GM21737 (cell line): ENCODE measurements around the gene SHROOM4.

Source experiments
- ATAC-seq: cut with Tn5 transposase; IDR thresholded peaks from one replicate; pipeline ENCODE4 v1.9.1; 2021; ENCODE audit warnings: mild to moderate bottlenecking, moderate library complexity; ENCODE audit not compliant: unreplicated experiment

SHROOM4 gene

DNA sequence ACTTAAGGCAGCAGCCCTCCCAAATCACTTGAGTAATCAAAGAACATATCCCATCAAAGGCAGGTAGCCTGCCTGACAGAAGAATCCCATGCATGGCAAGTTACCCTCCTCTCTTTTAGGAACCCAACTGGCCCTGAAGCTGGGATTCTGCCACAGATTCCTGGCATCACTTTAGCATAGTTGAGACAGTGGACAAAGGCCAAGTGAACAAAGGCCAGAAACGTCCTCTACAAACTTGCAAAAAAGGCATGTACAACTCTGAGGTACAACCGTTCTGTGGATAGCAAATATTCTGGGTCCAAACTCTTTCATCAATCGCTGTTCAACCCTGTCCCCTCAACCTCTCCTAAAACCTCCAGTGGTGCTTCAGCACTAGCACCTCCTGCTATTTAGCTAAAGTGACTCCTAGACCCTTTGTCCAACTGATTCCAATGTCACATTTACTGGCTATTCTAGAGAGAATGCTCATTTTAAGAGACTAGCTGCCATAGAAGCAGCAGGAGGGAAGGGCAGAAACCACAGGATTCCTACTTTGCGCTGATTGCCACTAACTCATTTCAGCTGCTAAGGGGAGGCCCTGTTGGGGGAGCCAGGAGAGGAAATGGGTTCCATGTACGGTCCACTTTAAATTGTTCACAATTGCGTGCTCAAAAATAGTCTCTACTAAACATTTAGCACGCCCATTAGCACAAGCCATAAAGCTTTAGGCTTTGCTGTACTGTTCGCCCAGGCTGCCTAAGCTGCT is 105.9 kb downstream of the SHROOM4 start:
- ATAC-seq = no peak

DNA sequence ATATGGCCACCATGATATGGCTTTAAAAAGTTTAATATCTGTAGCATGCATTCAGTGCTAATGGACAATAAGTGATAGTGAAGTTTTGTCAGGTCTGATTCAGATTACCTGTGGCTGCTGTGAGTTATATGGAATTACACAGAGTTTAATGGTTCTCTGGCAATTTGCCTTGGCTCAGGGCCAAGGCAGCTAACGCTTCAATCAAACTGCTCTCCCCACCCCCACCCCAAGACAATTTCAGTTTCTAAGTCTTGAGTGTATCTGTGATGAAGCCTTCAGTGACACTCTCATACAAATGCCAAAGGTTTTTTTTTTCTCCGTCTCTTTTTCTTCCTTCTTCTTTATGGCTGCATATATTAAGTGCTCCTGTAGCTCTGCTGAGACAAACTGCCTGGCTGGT is 106.6 kb downstream of the SHROOM4 start:
- ATAC-seq = no peak

DNA sequence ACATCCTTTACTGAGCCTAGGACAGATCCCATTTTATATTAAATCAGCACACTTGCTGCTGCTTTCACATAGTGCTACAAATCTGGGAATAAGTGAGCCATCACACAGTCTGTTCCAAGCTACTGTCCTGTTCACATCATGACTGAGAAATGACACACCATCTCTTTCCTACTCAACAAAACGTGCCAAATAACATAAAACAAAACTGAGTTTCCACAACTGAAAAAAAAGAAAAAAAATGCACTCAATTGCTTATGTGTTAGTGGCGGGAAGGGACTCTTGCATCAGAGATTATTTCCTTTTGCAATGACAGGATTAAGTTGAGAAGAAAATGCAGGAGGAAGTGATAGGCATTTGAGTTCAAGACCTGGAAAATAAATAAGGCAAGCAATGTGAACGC is 109.0 kb downstream of the SHROOM4 start:
- ATAC-seq = no peak

DNA sequence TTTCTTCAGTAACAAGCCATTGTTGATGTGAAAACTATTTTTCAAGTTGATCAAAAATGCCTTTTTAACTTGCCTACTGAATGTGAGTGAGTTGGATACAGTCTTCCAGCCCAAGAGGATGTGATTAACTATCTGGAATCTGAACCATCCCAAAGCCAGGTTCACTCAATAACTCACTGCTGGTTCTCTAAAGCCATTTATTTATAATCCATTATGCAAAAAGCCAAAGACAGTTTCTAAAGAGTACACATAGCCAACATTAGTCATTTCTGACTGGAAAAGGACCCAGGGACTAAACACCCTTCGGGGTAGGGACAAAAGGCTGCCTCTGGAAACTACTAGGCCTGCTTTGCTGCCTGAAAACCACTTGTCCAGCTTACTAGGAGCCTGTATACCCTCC is 109.6 kb downstream of the SHROOM4 start:
- no peak for ATAC-seq

DNA sequence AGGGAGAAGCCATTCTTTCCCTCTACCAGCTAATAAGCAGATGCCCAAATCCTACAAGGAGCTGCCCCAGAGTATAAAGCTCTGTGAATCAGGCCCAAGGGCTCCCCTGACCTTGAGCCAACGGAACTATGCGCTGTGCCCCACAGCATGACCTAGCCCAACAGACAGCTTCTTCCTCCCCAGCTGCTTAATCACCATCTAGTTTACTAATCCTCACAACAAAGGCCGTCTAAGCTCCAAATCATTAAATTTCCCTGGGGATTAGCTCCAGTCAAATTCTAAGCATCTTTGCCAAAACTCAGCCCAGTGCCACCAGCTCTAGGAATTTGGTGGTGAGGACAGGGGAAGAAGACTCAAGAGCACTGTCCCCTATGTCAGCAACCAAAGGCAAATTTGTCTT is 113.1 kb downstream of the SHROOM4 start:
- no peak for ATAC-seq

DNA sequence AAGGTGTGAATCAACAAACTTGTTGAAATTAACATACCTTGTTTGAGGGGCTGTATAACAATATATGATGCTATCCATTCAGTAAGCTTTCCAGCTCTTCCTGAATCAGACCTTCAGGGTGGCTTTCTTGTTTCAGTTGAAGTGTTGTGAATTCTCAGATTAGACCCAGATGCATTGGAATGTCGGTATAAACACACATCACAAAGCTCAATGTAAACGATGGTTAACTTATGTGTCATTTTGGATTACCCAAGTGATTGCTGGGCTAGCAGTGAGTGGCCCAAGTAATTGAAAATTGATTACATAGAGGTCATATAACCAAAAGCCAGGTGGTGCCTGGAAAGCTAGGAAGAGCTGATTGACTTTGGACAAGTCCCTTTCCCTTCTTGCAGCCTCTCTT is 115.0 kb downstream of the SHROOM4 start:
- no peak for ATAC-seq

DNA sequence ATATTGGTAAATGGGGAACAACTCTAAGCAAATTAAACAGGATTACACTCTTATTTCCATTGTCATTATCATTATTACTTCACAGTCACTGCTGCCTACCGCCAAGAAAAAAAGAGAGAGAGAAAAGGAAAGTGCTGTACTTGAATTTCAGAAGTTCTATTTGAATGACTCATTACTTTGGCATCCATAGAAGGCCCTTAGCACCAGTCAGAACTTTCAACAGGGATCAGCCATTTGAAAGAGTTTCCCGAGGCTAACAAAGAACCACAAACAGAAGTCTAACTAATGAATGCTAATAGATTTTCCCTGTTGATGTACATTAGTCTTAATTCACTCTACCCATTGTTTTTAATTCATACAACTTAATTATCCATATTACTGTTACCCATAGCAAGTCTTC is 116.3 kb downstream of the SHROOM4 start:
- ATAC-seq = no peak

DNA sequence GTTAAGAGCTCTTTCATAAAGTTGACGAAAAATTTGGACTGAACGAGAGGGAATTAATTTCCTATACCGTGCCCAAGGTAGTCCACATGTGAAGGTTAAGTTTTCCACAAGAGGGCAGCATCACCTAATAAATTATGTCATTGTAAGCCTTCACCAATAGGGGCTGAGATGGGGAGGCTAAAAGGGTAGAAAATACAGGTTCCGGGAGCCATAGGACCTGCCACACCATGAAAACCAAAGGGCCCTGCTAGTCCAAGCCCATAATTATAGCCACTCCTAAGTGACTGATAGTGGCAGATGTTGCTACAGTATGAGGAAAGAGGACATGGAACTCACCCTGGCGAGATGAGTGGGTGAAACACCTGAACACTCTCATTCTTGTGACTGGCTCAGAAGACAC is 122.2 kb downstream of the SHROOM4 start:
- no peak for ATAC-seq

DNA sequence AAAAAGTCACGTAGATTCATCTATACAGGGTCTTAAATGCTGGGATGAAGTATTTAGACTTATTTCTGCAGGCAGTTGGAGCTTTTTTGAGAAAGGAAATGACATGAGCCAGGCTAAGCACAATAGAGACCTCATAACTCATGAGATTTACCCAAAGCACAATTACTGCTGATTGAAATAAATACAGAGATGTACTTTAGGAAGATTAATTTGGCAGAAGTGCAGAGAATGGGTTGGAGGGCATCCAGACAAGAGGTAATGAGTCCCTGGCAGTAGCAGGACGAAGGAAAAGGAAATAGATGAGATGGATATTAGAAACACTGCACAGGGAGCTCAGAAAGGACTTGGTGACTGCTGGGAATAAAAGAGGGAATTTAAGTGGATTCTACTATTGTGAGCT is 129.1 kb downstream of the SHROOM4 start:
- no peak for ATAC-seq

DNA sequence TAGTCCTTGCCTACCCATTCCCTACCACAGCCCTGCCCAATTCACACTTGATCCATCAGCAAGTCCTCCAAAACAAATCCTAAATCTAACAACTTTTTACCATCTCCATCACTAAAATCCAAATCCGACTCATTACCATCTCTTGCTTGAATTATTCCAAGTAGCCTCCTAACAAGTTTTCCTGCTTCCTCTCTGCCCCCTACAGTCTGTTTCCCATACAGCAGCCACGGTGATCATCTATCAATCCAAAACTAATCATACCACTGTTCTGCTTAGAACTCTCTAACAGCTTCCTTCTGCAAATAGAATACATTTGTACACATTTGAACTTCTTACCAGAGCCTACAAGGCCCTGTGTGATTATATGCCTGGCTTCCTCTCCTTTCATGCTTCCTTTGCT is 133.0 kb downstream of the SHROOM4 start:
- ATAC-seq = no peak

DNA sequence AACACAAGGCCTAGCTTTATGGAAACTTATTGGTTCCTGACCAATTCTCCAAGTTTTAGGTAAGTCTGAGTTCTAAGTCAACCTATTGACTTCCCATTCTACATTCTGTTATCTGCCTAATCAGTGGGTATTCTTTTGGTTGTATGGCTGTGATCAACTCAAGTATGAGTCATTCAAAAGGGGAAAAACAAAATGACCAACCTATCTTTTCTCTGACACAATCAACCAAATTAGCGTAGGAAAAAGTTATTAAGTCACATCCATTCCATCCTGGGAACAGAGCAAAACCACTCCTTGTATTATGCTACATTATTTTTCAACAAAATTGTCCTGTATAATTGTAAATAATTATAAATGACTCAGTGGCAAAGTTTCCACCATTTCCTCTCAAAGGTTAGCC is 136.2 kb downstream of the SHROOM4 start:
- ATAC-seq = no peak

DNA sequence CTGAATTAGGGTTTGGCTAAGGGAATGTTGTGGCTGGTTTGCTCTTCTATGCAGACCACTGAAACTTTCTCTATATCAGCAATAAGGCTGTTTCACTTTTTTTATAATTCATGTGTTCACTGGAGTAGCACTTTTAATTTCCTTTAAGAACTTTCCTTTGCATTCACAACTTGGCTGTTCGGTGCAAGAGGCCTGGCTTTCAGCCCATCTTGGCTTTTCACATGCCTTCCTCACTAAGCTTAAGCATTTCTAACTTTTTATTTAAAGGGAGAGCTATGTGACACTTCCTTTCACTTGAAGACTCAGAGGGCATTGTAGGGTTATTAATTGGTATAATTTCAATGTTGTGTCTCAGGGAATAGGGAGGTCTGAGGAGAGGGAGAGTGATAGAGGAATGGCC is 142.3 kb downstream of the SHROOM4 start:
- no peak for ATAC-seq

DNA sequence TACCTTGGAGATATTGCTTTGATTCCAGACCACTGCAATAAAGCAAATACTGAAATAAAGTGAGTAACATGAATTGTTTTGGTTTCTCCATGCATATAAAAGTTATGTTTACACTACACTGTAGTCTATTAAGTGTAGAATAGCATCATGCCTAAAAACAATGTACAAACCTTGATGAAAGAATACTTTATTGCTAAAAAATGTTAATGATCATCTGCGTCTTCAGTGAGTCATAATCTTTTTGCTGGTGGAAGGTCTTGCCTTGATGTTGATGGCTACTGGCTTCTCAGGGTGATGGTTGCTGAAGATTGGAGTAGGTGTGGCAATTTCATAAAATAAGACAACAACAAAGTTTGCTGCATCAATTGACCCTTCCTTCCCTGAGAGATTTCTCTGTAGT is 145.1 kb downstream of the SHROOM4 start:
- no peak for ATAC-seq

DNA sequence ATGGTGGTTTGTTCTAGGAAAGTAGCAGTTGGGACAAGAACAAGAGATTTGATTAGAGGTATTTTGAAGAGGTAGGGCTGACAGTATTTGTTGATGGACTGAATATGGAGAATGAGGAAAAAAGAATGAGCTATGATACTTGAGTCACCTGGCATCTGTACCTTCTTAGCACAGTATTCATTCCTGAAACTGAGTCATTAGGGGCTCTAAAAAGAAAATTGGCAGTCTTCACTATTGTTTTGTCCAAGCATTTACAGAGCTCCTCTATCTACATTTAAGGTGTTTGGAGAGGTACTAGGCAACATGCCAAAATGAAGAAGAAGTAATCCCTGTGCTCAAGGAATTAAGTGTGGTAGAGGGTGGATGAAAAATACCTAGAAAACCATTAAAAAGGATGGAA is 165.8 kb downstream of the SHROOM4 start:
- ATAC-seq = no peak

DNA sequence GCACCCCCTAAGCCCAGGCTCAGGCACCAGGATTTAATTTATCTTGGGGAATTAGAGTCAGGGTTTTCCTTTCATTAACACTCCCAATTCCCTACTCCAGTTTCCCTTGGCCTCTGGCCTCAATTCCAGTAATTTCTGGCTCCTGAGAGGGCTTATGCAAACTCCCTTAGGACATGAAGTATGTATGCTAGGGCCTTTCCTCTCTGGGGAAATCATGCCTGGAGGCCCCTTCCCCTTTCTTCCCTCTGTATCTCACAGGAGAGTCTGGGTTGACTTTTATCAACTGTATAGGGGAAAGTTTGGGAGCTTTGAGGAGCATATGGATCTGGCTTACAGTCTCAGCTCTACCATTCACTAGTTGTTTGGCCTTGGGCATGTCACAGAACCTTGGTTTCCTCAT is 169.5 kb downstream of the SHROOM4 start:
- no peak for ATAC-seq

DNA sequence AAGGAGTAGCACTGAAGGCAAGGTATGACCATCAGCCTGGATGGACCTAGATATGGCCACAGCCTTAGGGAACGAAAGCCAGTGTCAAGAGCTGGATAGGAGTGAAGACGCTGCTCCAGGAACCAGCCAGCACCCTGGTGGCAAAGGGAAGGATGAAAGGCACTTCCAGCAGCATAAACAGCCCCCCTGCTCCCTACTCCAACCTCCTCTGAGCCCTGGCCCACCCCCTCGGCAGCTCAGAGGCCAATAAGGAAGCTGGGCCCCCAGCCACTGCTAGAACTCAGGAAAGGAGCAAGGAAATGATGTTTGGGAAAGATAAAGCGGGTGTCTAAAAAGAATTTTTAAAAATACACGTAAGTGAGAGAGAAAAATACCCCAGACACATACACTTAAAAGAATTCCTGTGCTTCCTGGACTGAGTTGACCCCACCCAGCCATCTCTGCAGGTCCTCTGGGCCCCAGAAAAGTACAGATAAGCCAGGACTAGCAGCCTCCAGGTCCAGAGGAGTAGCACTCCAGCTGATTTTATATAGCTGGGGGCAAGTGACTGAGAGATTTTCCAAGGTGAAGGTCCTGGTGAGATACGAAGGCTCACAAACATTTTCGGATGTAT is 170.4 kb downstream of the SHROOM4 start:
- no peak for ATAC-seq

DNA sequence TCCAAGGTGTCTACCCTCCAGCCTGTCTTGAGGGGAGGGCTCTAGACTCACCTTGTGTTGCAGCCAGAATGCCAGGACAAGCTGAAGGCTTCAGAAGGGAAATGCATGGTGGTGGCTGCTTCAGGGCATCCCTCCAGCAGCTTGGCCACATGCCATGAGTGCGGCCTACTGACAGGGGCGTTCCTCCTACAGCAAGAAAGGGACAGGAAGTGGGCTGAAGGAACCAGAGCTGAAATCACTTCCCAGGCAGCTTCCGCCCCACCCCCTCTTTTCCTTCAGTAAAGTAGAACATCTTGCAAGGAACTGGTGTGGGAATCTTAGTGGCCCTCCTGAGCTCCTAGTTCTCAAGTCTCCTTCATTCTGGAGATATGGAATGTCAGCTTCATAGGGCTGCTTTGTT is 175.9 kb downstream of the SHROOM4 start:
- no peak for ATAC-seq

DNA sequence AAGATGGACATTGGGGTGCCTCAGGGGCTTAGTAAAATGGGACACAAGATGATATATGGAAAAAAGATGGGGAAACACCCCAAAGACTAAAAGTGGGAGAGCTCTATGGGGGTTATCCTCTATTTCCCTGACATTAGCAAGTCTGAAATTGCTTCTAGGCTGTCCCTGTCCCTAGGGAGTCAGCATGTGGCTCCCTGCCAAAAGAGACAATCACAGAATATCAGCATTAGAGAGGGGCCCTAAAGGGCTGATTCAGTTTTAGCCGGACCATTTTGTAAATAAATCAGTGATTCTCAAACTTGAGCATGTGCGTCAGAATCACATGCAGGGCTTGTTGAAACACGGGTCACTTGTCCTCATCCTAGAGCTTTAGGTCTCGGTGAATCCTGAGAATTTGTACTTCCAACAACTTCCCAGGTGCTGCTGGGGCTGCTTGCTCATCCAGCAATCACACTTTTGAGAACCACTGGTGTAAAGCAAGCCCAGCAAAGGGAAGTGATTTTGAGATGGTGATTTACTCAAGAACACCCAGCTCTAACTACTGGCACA is 178.1 kb downstream of the SHROOM4 start:
- ATAC-seq = no peak

DNA sequence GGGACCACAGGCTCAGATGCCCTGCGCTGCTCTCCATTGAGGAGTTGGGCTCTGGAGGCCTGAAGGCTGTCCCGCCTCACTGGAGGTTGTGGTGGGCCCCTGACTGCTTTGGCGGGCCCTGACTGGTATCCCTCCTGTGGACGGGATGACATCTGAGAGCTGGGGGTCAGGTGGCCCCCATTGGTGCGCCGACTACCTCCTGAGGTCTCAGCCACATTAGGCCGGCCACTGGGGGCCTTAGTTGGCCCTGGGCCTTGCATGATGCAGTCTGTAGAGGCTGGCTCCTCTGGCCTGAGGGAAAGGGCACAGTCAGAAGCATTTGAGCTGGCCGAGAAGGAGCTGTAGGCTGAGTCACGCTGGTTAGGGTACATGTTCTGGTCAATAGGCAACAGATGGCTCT is 178.8 kb downstream of the SHROOM4 start:
- ATAC-seq = no peak

DNA sequence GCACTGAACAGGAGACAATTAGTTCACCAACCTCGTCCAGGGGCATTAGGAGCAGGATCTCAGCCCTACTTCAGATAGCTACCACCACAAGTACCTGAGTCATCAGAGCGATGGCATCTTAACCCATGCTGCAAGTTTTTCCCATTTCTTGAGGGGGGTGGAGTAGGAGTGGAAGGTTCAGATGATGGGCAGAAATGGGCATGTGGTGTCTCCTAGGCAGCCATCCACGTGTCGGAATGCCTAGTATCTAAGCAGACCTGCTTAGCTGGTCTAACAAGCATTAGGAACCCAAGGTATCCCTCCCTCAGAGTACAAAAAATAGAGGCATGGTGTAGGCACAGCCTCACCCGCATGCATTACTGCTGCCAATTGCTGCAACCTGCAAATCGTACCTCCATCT is 184.2 kb downstream of the SHROOM4 start:
- ATAC-seq = no peak

DNA sequence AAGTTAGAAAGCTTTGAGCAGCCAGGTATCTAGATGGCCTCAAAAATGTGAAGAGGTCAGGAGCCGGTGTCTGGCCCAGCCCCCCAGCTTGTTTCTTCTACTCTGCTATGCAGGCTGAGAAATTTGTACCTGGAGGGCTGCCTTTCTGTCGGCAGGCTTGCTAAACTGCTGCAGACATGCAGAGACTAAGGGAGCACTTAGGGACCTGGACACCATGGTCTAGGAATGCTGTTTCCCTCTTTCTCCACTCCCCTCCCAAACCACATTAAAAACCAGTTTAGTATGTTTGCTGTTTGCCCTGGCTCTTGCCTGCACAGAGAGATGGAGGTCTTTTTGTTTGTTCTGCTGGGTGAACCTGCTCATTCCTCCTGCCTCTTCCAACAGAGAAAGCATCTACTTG is 186.3 kb downstream of the SHROOM4 start:
- ATAC-seq = no peak

DNA sequence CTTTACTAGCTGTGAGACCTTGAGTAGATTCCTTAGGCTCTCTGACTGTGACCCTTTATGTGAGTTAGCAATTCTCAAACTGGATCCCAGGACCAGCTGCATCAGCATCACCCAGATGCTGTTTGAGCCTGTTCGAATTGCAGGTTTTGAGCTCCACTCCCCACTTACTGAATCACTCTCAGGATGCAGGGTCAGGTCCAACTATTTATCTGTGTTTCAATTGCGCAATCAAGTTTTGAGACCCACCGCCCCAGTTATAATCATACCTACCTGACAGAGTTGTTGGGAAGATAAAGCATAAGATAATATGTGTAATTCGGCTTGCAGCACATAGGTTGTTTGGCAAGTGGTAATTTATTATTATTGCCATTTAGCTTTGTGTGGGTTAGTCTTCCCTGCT is 187.6 kb downstream of the SHROOM4 start:
- ATAC-seq = no peak

DNA sequence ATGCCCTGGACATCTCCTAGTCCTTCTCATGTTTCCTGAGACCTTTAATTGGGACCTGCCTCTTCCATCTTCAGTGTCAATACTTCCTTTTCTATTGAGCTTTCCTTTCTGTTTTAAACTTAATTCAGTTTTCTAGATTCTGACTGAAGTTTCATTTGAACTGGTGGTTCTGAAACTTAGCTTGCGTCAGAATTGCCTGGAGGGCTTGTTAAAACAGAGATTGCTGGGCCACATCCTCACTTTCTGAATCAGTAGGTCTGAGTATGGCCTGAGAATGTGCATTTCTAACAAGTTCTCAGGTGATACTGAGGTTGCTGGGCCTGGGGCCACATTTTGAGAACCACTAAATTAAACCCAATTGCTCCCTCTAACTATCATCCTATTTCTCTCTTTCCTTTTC is 191.2 kb downstream of the SHROOM4 start:
- no peak for ATAC-seq
